Fibroblast of peridontal ligament (primary cell): ENCODE data around the gene SETD6.

Experiments
- DNase-seq: peaks from one replicate; pipeline ENCODE4 v3.0.0-alpha.2; 2010; ENCODE audit errors: extremely low read depth

SETD6 gene

DNA sequence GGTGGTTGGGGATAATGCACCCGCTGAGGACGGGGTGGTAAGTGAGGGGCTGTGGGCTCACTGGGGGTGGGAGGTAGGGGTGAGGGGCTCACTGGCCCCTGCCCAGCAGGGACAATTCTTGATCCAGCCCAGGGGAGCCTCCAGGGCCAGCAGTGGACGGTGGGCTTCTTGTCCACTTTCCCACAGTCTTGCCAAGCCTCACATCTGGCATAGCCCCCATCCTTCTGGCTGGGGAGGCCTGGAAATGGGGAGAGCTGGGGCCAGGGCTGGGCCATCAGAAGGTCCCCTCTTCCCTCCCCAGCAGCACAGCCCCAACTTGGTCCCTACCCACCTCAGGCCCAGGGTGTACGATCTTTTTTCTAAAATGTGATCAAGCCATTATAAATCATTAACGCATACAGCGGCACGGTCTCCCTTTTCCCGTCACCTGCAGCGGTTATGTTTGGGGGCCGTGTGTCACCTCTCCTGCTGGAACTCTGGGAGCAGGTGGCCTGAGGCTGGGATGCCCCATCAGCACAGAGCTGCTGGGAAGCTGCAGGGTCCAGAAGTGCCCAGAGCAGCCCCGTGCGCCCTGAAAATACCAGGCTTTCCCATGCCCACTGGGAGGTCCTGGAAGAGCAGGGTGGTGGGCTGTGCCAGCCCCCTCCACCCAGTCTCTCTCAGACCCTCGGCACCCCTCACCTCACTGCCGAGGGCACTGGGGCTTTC, 7.2 kb upstream of the SETD6 start:
- no peak for DNase-seq

- no peak for DNase-seq
These were observed 6.6 kb upstream of the SETD6 start for GRCh38 chr16:58508671-58509251.

GRCh38 chr16:58509256-58510096, 5.8 kb upstream of the SETD6 start:
- no peak for DNase-seq

GRCh38 chr16:58510097-58510775, 5.1 kb upstream of the SETD6 start:
- DNase-seq = no peak

DNA sequence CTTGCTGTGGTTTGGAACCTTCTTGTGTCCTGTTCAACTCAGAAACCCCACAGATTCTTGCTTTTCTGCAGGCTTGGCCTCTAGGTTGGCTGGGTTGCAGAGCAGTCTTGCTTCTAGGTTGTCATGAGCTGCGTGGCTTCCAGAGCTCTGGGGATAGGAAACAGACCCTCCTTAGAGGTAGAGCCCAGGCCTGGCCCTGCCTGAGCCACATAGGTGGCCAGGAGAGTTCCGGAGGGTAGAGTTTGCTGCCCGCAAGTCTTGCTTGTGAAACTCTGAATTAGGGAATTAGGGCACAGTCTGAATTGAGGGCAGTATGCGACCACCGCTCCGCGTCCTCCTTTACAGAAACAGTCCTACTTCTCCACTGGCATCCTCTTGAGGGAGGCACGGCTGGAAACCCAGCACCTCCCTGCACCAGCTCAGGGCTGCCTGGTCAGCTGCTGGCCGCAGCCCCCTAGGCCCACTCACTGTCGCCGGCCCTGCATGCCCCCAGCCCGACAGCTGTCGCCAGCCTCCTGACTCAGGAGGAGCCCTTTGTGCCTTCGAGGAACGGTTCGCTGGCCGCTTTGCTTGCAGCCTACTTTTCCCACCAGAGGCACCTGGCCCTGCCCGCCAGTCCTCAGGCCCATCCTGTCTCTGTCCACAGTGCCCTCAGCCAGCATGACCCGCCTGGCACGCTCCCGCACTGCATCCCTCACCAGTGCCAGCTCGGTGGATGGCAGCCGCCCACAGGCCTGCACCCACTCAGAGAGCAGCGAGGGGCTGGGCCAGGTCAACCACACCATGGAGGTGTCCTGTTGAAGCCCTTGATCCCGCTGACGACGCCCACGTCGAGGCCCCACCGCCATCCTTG, 4.3 kb upstream of the SETD6 start:
- no peak for DNase-seq

DNA sequence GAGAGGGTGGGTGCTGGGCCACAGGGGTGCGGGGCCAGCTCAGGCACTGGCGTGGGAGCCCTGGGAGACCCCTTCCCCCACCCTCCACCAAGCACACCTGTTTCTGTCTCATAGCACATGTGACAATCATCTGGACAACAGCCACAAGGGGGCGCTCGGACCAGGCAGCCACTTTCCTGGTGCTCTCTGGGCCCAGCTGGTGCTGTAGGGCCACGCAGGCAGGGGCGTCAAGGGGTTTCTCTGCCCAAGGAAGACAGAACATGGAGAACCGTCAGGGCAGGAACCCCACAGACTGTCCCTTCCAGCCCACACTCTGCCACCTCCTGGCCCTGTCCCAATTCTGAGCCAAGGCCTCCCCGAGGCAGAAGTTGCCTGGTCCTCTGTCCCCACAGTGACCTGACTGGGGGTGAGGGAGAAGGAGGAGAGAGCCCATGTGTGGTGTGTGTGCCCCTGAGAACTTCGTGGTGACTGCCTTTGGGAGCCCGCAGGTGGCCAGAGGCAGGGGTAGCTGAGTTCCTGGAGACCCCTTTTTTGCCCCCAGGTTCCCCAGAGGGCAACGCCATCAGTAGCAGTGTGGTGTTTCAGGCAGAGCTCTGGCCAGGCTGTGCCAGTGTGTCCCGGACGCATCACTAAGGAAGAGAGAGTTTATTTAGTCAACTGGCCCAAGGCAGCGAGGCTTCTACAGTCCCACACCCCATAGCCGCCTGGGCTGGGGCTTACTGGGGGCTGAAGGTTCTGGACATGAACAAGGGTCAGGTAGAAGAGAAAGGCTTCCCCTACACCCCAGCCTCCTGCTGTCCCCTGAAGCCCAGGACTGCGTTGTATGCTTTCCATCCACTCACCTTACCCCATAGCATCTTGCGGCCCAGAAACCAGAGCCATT, 3.1 kb upstream of the SETD6 start:
- DNase-seq = peak; percentile 48

- DNase-seq = no peak
These were observed 1.4 kb upstream of the SETD6 start for GRCh38 chr16:58513874-58514273.

- no peak for DNase-seq
These were observed 802 bp downstream of the SETD6 start for GRCh38 chr16:58515871-58516767.

DNA sequence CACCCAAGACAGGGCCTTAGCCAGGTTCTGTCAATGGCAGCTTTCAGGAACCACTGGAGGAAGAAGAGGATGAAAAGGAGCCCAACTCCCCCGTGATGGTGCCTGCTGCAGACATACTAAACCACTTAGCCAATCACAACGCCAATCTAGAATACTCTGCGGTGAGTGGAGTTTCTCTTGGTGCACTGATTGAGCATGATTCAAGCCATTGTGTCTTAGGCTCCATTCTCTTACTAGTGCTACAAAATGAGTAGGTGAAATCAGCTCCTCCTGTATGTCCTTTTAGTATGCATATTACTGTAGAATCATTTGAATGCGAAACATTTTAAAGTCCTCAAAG, 1.4 kb downstream of the SETD6 start:
- no peak for DNase-seq

GRCh38 chr16:58518083-58518979, 3.0 kb downstream of the SETD6 start:
- no peak for DNase-seq

GRCh38 chr16:58518980-58519368, 3.7 kb downstream of the SETD6 start:
- no peak for DNase-seq

DNA sequence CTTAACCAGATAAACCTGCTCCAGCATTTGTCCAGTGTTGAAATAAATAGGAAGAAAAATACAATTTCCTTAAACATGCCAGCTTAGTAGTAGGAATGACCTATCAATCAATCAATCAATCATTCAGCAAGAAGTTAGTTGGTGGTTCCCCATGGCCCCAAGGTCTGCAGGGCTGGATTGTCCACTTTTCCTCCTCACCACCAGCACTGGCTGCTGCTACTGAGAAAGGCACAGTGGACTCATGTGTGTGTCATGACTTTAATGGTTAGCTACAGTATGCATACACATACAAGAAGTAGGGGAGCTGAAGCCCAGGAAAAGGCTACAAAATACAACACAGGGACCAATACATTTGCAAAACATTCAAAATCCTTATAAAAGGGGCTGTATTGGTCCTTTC, 4.4 kb downstream of the SETD6 start:
- DNase-seq = no peak

- DNase-seq = peak; percentile 10
These were observed 14.9 kb downstream of the SETD6 start for GRCh38 chr16:58530179-58530578.

DNA sequence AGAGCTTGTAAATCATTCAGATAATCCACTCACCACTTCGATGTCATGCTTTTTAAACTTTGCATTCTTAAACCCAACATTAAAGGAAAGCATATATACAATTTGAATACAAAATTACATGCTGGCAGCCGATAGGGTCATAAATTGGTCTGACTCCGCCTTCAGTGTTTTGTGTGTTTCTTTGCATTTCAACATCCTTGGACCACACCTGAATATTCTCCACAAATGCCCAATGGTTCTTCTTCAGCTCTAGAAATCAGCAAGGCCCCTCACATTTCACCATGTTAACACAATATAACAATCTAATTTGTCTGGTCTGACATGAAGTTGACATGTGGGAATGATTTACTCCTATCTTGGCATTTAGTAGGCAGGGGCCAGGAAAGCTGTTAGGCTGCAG, 17.1 kb downstream of the SETD6 start:
- DNase-seq = no peak

DNA sequence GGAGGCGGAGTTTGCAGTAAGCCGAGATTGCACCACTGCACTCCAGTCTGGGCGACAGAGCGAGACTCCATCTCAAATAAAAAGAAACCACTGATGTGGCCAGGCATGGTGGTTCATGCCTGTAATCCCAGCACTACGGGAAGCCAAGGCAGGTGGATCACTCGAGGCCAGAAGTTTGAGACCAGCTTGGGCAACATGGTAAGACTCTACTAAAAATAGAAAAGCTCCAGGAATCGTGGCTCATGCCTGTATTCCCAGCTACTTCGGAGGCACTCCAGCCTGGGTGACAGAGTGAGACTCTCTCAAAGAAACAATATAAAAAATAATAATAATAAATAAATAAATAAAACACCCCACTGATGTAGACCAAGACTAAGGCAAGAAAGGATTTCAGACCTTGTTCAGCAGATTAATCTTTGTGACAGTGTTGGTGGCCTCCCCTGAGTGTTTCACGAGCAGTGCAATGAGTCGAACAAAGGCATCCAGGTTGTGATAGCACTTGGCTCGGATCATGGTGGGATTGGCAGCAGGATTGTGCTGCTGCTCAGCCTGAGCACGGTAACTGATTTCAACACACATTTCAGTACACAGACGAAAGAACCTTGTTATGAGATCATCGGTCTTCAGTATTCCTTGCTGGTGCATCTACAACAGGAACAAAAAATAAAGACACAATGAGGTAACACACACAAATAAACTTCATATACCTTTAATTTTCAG, 18.6 kb downstream of the SETD6 start:
- no peak for DNase-seq

GRCh38 chr16:58535100-58535499, 19.8 kb downstream of the SETD6 start:
- DNase-seq = no peak

- no peak for DNase-seq
These were observed 21.0 kb downstream of the SETD6 start for GRCh38 chr16:58536278-58536677.
